Neural cell (in vitro differentiated cells): Measurements from ENCODE around the gene NRCAM. TPM values are rescaled to one million over a fixed set of nuclear protein-coding genes. Genes with fewer than 3 reads are reported as not detected.

ENCODE experiments used
- H2AFZ ChIP-seq: fragments of 200-600, 300-800 bp; sonication (generic), shearing (Covaris generic); 2 replicates; pipeline ENCODE4 v1.6.0; 2014; ENCODE audit warnings: low read depth, mild to moderate bottlenecking, antibody characterized with exemption, low read length, moderate library complexity
- H3F3A ChIP-seq: fragments of 200-600 bp; shearing (Covaris generic); 2 replicates; pipeline ENCODE4 v1.6.1; 2016; ENCODE audit warnings: mild to moderate bottlenecking, moderate library complexity, mixed read lengths, antibody characterized with exemption, low read length; ENCODE audit not compliant: insufficient read depth, poor library complexity, severe bottlenecking
- H3K27ac ChIP-seq: fragments of 200-600, 300-800 bp; sonication (generic), shearing (Covaris generic); 2 replicates; pipeline ENCODE4 v1.5.1; 2014; ENCODE audit warnings: mild to moderate bottlenecking, low read length, moderate library complexity
- H3K27me3 ChIP-seq: fragments of 300-800, 200-600 bp; sonication (generic), shearing (Covaris generic); 2 replicates; pipeline ENCODE4 v1.6.0; 2014; ENCODE audit warnings: mild to moderate bottlenecking, low read depth, low read length, moderate library complexity; ENCODE audit not compliant: insufficient read depth
- H3K36me3 ChIP-seq: fragments of 300-800, 200-600 bp; sonication (generic), shearing (Covaris generic); 2 replicates; pipeline ENCODE4 v1.5.1; 2014; ENCODE audit warnings: mild to moderate bottlenecking, antibody characterized with exemption, low read length, moderate library complexity; ENCODE audit not compliant: insufficient read depth
- H3K4me2 ChIP-seq: fragments of 300-800, 200-600 bp; sonication (generic), shearing (Covaris generic); 2 replicates; pipeline ENCODE4 v1.6.0; 2014; ENCODE audit warnings: mild to moderate bottlenecking, low read length
- H3K4me3 ChIP-seq: fragments of 300-800, 200-600 bp; sonication (generic), shearing (Covaris generic); 2 replicates; pipeline ENCODE4 v1.5.1; 2014; ENCODE audit warnings: mild to moderate bottlenecking, low read length, moderate library complexity
- H3K79me2 ChIP-seq: fragments of 200-600 bp; shearing (Covaris generic); replicated peaks from 2 replicates; pipeline ENCODE4 v1.6.0; 2014; ENCODE audit warnings: mild to moderate bottlenecking, low read length, moderate library complexity; ENCODE audit not compliant: insufficient read depth
- H3K9ac ChIP-seq: fragments of 300-800, 200-600 bp; sonication (generic), shearing (Covaris generic); 2 replicates; pipeline ENCODE4 v1.6.1; 2016; ENCODE audit warnings: mild to moderate bottlenecking, low read length, mixed read lengths
- H3K9me2 ChIP-seq: fragments of 200-600 bp; shearing (Covaris generic); 2 replicates; pipeline ENCODE4 v1.6.1; 2016; ENCODE audit warnings: mild to moderate bottlenecking, low read length, mixed read lengths; ENCODE audit not compliant: insufficient read depth
- H3K9me3 ChIP-seq: fragments of 200-600, 300-800 bp; sonication (generic), shearing (Covaris generic); 2 replicates; pipeline ENCODE4 v1.6.1; 2016; ENCODE audit warnings: mild to moderate bottlenecking, mixed run types, low read length, moderate library complexity, mixed read lengths
- H4K20me1 ChIP-seq: fragments of 200-600 bp; shearing (Covaris generic); 2 replicates; pipeline ENCODE4 v1.6.1; 2016; ENCODE audit warnings: mild to moderate bottlenecking, mixed run types; ENCODE audit not compliant: insufficient read depth
- CTCF ChIP-seq: fragments of 450-650 bp; IDR thresholded peaks from 2 replicates; pipeline ENCODE4 v1.5.1; 2014; ENCODE audit warnings: antibody characterized with exemption, mild to moderate bottlenecking, moderate library complexity; ENCODE audit not compliant: poor library complexity, severe bottlenecking
- EP300 ChIP-seq: fragments of 450-650 bp; conservative IDR thresholded peaks from 2 replicates; pipeline ENCODE4 v1.6.1; 2014; ENCODE audit warnings: antibody characterized with exemption, mild to moderate bottlenecking, moderate library complexity; ENCODE audit not compliant: poor library complexity, severe bottlenecking
- EZH2 ChIP-seq: fragments of 200-600, 300-800 bp; shearing (Covaris generic), sonication (generic); IDR thresholded peaks from 2 replicates; pipeline ENCODE4 v1.6.1; 2014; ENCODE audit warnings: antibody characterized with exemption, low read length, borderline replicate concordance, mild to moderate bottlenecking; ENCODE audit not compliant: insufficient read depth, poor library complexity, severe bottlenecking
- MXI1 ChIP-seq: fragments of 450-650 bp; conservative IDR thresholded peaks from 2 replicates; pipeline ENCODE4 v1.6.1; 2014; ENCODE audit warnings: antibody characterized with exemption, mild to moderate bottlenecking; ENCODE audit not compliant: poor library complexity, severe bottlenecking
- POLR2AphosphoS5 ChIP-seq: IDR thresholded peaks from 2 replicates; pipeline ENCODE4 v1.6.1; 2012
- RAD21 ChIP-seq: fragments of 450-650 bp; conservative IDR thresholded peaks from 2 replicates; pipeline ENCODE4 v1.6.1; 2014; ENCODE audit warnings: antibody characterized with exemption, mild to moderate bottlenecking, moderate library complexity
- REST ChIP-seq: IDR thresholded peaks from 2 replicates; pipeline ENCODE4 v1.6.1; 2012; ENCODE audit warnings: borderline replicate concordance
- SMC3 ChIP-seq: fragments of 450-650 bp; conservative IDR thresholded peaks from 2 replicates; pipeline ENCODE4 v1.6.1; 2014; ENCODE audit warnings: antibody characterized with exemption, mild to moderate bottlenecking, moderate library complexity; ENCODE audit not compliant: poor library complexity
- TAF1 ChIP-seq: IDR thresholded peaks from 2 replicates; pipeline ENCODE4 v1.6.1; 2012; ENCODE audit warnings: low read depth
- polyA plus RNA-seq: library from polyadenylated mRNA; depleted of rRNA; stranded (reverse); fragments of >200 nt; gene quantifications from 2 replicates; pipeline ENCODE4 v1.2.3, GENCODE V29; 2014

The NRCAM gene
- polyA plus RNA-seq, 1 donor from 2014 or later: 90.9 TPM

- Histone ChIP-seq H2AFZ (no peak overlapping the region), H3F3A (no peaks in the 10 kb centered on the region), H3K9ac (no peak overlapping the region), H3K79me2 (peaks cover 25% of the 10 kb centered on the region), H3K36me3 (no peaks in the 10 kb centered on the region), H3K27me3 (no peaks in the 10 kb centered on the region), H3K4me3 (no peak overlapping the region), H3K27ac (no peak overlapping the region), H3K4me2 (no peak overlapping the region), H4K20me1 (no peaks in the 10 kb centered on the region), H3K9me2 (no peaks in the 10 kb centered on the region), H3K9me3 (no peaks in the 10 kb centered on the region)
- no peak for TF ChIP-seq MXI1
- no peak for TF ChIP-seq EP300
- TF ChIP-seq TAF1: no peak
- no peak for TF ChIP-seq EZH2
- no peak for TF ChIP-seq RAD21
- TF ChIP-seq POLR2AphosphoS5: no peak
- no peak for TF ChIP-seq REST
- TF ChIP-seq SMC3: no peak
- no peak for TF ChIP-seq CTCF
Measured at GRCh38 chr7:108423089-108423989, 32.9 kb downstream of the NRCAM start.

GRCh38 chr7:108421720-108422331 lies 34.4 kb downstream of the NRCAM start:
- no peak overlapping the region for H2AFZ ChIP-seq
- H3K4me2 ChIP-seq: no peak overlapping the region
- no peak overlapping the region for H3K4me3 ChIP-seq
- H3K27ac ChIP-seq: no peak overlapping the region
- H3K27me3 ChIP-seq: no peaks in the 10 kb centered on the region
- no peaks in the 10 kb centered on the region for H4K20me1 ChIP-seq
- no peaks in the 10 kb centered on the region for H3K9me2 ChIP-seq
- H3K9me3 ChIP-seq: no peaks in the 10 kb centered on the region
- TF ChIP-seq EZH2 (no peak), MXI1 (no peak), TAF1 (no peak), POLR2AphosphoS5 (no peak), EP300 (no peak), SMC3 (no peak), CTCF (no peak), REST (no peak), RAD21 (no peak)
- H3K9ac ChIP-seq: no peak overlapping the region
- peaks cover 31% of the 10 kb centered on the region for H3K79me2 ChIP-seq
- H3F3A ChIP-seq: peaks cover 4% of the 10 kb centered on the region
- no peaks in the 10 kb centered on the region for H3K36me3 ChIP-seq
